ENCODE data around the gene DAB2.

Gene DAB2

GRCh38 chr5:39430461-39430860 is 5.7 kb upstream of the DAB2 start:
- H3K4me3 ChIP-seq (ENCODE audit: low read depth, low read length), result no peak overlapping the region
- TF ChIP-seq CTCF (IDR thresholded peaks at IDR 0.05; ENCODE audit: low read depth, low read length), result no peak

GRCh38 chr5:39428640-39429039 is 3.9 kb upstream of the DAB2 start:
- TF ChIP-seq CTCF (IDR thresholded peaks at IDR 0.05; ENCODE audit: low read depth, low read length), result no peak
- no peak overlapping the region for H3K4me3 ChIP-seq (ENCODE audit: low read depth, low read length)

GRCh38 chr5:39427633-39428032 is 2.9 kb upstream of the DAB2 start:
- H3K4me3 ChIP-seq (ENCODE audit: low read depth, low read length), result no peak overlapping the region
- TF ChIP-seq CTCF (IDR thresholded peaks at IDR 0.05; ENCODE audit: low read depth, low read length), result no peak

- peak overlapping the region; percentile 9; the same call in 1 of the 2 replicates for H3K4me3 ChIP-seq (ENCODE audit: low read depth, low read length)
- no peak for TF ChIP-seq CTCF (IDR thresholded peaks at IDR 0.05; ENCODE audit: low read depth, low read length)
Observed at GRCh38 chr5:39427229-39427628, 2.4 kb upstream of the DAB2 start.

GRCh38 chr5:39426746-39427105 is 1.9 kb upstream of the DAB2 start:
- peak overlapping the region; percentile 9; the same call in 1 of the 2 replicates for H3K4me3 ChIP-seq (ENCODE audit: low read depth, low read length)
- no peak for TF ChIP-seq CTCF (IDR thresholded peaks at IDR 0.05; ENCODE audit: low read depth, low read length)

- peak overlapping the region; percentile 8; the same call in 1 of the 2 replicates for H3K4me3 ChIP-seq (ENCODE audit: low read depth, low read length)
- TF ChIP-seq CTCF (IDR thresholded peaks at IDR 0.05; ENCODE audit: low read depth, low read length), result no peak
Observed at GRCh38 chr5:39426051-39426745, 1.4 kb upstream of the DAB2 start.

GRCh38 chr5:39423331-39423751 is 1.4 kb downstream of the DAB2 start:
- H3K4me3 ChIP-seq (ENCODE audit: low read depth, low read length), result peak overlapping the region; percentile 71
- no peak for TF ChIP-seq CTCF (IDR thresholded peaks at IDR 0.05; ENCODE audit: low read depth, low read length)
